GM15510 (cell line): Measurements from ENCODE around the gene CARD11.

ENCODE experiments used
- POLR2A ChIP-seq: IDR thresholded peaks from 3 replicates; pipeline ENCODE4 v1.6.1; 2011; ENCODE audit warnings: borderline replicate concordance; ENCODE audit not compliant: insufficient read length; ENCODE audit errors: extremely low read depth

Gene CARD11

GRCh38 chr7:2896131-2896530, 147.5 kb downstream of the CARD11 start:
- no peak for TF ChIP-seq POLR2A

DNA sequence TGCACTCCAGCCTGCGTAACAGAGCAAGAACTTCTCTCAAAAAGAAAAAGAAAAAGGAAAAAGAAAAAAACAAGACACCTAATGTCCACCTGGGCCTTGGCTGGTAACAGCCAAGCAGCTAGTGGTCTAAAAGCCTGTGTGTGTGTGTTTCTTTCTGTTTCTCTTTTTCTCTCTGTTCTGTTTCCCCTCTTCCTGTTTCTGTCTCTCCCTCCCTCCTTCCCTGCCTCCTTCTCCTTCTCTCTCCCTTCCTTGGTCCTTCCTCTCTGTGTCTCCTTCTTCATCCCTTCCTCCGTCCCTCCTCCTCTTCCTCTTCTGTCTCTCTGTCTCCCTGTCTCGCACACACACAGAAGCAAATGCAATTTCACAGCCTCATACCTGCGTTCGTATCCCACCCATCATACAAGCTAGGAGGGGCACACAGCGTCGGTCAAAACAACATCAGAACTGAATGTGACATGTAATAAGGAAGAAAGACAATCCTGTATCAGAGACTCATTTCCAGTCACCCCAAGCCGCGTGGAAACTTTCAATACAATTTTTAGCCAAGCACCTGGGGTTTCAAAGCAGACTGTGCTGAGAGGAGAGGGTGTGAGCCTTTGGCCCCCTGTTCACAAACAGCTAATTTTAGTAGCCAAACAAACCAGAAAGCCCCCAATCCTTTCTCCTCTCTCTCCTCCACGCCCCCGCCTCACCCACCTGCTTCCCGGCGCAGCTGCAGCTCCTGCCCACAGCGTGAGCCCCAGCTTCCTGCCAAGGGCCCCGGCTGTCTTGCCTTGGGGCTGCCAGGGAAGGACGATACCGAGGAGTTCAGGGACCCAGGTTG, 149.3 kb downstream of the CARD11 start:
- peak; percentile 16 for TF ChIP-seq POLR2A

DNA sequence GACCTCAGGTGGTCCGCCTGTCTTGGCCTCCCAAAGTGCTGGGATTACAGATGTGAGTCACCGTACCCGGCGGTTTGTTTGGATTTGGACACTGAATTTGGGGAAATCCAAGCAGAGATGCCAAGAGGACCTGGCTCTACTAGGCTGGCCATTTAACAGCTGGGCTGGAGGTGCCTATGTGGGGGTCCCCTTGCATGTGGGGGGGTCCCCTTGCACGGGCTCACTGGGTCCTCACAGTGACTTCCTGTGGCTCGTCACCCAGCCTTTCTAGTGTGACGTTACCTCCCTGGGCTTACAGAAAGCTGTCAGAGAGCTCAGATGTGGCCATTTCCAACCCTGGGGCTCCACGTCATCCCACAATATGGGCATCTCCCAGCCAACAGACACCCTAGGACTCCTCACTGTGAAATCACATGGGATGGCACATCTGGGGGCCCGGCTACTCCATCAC, 150.2 kb downstream of the CARD11 start:
- no peak for TF ChIP-seq POLR2A

- TF ChIP-seq POLR2A = no peak
These were observed 151.1 kb downstream of the CARD11 start for GRCh38 chr7:2892549-2892948.

- no peak for TF ChIP-seq POLR2A
These were observed 155.9 kb downstream of the CARD11 start for GRCh38 chr7:2887816-2888215.

- no peak for TF ChIP-seq POLR2A
These were observed 156.8 kb downstream of the CARD11 start for GRCh38 chr7:2886900-2887299.

DNA sequence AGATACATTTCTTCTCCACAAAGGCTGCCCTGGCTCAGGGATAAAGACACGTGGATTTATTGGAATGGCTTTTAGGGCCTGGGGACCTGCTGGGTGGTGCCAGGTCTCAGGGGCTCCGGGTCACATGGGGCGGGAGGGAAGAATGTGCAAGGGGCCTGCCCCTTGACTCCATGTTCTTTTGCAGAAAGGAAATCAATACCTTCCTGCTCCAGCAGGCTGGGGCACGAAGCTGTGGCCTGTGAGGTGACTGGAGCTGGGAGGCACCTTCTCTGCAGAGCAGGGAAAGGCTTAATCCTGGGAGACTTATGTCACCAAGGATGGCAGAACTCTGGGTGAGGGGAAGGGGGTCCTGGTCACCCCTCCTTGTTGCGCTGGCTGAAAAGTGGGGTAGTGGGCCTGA, 157.3 kb downstream of the CARD11 start:
- no peak for TF ChIP-seq POLR2A

- TF ChIP-seq POLR2A = no peak
These were observed 159.5 kb downstream of the CARD11 start for GRCh38 chr7:2884161-2884560.

DNA sequence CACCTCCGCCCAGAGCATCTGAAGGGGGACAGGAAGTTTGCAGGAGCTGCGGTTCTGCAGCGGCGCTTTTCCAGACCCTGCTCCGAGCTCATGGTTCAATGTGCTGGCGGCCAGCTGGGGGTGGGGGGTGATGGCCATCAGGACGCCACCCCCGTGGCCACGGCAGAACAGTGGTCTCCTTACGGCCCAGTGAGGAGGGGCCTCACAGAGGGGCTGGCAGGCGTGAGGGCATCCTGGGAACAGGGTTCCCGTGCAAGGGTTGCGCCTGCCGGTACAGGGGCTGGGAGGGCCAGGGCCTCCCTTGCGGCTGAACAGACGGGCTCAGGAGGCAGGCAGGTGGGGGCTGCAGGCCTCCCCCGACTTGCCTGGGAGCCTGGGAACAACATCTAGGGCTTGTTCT, 160.6 kb downstream of the CARD11 start:
- no peak for TF ChIP-seq POLR2A

GRCh38 chr7:2882111-2882510, 161.6 kb downstream of the CARD11 start:
- TF ChIP-seq POLR2A = no peak

DNA sequence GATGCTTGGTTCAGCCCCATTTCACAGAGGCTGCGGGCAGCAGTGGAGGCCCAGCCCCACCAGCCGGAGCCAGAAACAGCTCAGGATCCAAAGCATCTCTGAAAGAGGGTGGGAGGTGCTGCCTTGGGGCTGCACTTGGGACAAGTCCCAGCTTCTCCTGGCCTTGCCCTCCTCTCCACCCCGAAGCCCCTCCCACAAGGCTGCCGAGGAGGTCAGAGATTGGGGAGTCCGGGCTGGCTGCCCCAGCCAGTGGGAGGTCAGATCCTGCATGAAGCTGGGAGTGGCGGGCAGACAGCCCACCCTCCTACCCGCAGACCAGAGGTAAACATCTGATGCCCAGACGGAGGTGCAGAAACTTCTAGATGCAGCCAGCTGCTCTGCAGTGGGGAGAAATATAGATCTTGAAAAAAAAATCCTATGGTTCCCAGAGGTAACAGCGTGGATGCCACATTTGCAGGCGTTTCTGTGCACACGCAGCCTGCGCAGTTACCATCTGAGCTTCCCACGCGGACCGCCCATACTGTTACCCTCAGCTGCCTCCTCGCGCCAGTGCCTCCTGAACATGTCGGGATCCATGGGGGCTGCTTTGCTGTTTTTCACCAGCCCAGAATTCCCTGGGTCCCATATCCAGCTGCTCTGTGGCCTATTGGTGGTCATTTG, 162.7 kb downstream of the CARD11 start:
- no peak for TF ChIP-seq POLR2A

DNA sequence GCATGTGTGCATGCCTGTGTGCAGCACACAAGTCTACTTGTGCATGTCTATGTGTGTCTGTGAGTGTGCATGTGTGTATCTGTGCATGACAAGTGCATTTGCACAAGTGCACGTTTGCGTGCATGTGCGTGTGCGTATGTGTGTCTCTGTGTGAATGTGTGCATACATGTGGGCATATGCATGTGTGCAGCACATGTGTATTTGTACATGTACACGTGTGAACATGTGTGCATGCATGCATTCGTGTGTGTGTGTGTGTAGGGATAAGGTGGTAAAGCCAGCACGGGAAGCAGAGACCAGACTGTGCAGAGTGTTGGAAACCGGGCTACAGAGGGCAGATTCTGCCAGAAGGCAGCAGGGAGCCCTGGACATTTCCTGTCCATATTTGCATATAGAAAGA, 163.6 kb downstream of the CARD11 start:
- no peak for TF ChIP-seq POLR2A

- no peak for TF ChIP-seq POLR2A
These were observed 164.3 kb downstream of the CARD11 start for GRCh38 chr7:2879354-2879753.

- TF ChIP-seq POLR2A = no peak
These were observed 165.4 kb downstream of the CARD11 start for GRCh38 chr7:2878306-2878705.

- no peak for TF ChIP-seq POLR2A
These were observed 167.5 kb downstream of the CARD11 start for GRCh38 chr7:2876031-2876731.
